GM18861 (cell line): Measurements from ENCODE around the gene CELF4.

ENCODE experiments used
- ATAC-seq: cut with Tn5 transposase; IDR thresholded peaks from one replicate; pipeline ENCODE4 v1.9.1; 2021; ENCODE audit not compliant: unreplicated experiment

CELF4 gene

DNA sequence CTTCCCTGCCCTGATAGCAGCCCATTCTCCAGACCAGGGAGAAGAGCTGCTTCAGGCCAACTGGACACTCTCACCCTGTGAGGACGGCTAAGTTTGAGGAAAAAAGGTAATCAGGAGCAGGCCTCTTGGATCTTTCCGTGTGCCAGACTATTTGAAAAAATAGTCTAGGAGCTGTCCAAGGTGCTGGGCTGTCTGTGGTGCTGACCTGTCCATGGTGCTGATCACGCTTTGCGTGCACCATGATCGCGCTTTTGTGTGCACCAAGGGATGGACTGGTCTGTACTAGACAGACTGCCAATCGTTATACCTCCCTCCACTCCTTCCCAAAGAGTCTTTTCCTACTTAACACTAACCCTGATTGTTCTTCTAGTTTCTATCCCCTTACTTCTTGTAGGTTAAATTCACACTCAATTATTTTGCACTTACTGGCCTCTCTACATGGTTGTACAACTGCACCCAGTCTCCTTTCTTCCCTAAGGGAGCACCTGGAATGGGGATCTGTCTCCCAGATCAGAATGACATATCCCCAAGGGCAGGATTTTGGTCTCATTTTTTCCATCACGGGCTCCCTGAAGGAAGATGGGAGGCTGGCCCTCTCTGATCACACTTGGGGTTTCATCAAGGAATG, 295.4 kb downstream of the CELF4 start:
- no peak for ATAC-seq

DNA sequence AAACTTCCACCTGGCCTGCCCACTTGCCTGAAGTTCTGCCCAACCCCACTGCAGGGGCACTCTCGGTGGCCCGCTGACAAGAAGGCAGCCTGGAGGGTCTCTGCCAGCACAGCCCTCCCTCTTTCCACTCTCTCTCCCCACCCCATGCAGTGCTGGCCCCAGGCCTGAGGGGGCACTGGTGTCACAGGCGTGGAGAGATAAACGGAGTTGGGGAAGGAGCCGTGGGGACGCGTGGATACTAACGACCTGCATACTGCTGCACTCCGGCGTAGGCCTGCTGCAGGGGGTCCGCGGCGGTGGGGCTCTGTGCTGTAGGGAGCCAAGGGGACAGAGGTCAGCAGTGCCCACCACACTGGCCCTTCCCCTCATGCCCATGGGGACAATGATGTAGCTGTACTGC, 299.3 kb downstream of the CELF4 start:
- ATAC-seq = no peak

DNA sequence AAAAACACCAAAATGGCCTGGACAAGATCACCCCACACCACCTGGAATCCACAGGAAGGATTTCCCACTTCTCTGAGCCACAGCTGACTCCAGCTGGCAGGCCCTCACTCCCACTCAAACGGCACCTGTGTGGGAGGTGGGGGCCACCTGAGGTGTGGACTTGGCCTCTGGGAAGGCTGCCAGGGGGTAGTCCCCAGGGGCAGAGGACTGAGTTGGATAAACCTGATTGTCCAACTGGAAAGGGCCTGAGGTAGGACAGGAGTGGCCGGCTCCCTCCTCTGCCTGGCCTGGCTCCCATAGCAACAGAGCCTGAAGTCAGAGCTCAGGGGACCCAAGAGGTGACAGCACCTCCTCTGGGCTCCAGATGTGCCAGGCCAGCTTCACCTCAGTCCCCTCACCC, 300.2 kb downstream of the CELF4 start:
- ATAC-seq = no peak

DNA sequence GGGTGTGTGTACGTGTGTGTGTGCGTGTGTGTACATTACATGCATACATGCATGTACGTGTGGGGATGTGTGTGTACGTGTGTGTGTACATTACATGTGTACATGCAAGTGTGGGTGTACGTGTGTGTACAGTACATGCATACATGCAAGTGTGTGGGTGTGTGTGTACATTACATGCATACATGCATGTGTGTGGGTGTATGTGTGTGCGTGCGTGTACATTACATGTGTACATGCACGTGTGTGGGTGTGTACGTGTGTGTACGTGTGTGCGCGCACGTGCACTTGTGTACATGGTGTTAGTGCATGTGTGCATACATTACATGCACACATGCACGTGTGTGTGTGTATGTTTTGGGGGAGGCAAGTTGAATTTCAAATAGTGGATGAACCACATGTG, 300.6 kb downstream of the CELF4 start:
- ATAC-seq = no peak

DNA sequence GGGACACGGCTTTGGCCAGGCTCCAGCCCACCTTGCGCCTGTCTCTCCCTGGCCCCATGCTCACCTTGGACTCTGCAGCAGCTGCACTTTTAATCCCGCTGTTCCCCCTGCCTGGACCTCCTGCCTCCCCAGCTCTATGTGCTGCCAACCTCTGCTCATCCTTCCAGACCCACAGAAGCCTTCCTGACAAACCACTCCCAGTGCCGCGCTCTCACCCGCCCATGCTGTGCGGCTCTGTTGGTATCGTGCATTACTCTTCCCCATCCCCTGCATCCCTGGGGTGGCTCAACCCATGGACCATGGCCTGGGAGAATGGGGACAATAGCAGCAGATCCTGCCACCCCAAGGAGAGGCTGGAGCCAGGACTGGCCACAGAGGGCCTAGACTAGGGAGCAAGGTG, 303.6 kb downstream of the CELF4 start:
- ATAC-seq = no peak

DNA sequence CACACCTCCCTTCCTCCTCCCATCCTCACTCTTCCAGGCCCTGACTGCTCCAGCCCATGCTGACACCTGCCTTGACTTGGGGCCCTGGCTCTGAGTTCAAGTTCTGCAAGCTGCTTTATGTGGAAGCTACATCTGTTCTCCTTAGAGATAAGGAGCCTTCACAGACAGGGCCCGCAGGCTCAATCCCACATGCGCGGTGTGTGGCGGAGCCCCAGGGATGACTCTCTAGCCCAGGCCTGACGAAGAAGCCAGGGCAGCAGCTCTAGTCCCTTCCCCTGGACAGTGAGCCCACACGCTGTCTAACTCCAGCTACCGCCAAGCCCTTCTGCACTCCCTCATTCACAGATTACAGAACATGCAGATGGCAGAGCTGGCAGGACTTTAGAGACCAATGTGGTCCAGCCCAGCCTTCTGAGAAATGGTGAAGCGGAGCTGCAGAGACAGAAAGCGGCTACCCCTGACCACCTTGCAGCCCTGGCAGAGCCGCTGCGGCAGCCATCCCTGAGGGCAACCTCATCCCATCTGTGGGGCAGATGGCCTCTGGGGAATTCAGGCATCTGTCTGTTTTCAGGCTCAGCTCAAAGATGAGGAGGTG, 304.3 kb downstream of the CELF4 start:
- ATAC-seq = no peak

DNA sequence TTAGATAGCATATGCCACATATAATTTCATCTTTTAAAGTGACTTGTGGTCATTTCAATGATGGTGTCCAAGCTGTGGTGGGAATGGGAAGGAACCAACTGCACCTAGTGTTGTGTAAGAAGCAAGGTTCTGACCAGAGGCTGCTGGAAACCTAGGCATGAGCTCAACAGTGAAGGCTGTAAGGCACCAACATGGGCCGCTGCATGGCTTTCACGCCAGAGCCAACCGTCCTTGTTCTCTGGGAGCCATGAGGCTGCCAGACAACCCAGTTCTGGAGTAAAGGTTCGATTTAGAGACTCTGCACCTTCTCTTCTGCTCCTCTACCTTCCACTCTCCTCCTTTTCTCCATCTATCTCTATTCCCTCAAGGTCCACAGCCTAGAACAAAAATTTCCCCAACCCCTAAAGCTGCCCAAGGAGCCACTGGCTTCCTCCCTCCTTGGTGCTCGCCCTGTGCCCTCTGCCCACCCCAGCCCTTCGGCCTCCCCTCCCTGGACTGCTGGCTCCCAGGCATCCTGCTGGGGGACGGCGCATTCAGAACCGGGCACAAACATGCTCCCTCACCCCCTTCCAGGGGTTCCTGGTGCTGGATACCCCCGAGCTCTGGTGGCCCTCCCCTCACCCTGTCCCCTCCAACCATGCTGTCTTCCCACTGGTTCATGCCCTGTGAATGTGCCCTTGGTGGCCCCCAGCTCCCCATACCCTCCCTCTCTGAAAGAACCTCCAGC, 305.1 kb downstream of the CELF4 start:
- no peak for ATAC-seq

DNA sequence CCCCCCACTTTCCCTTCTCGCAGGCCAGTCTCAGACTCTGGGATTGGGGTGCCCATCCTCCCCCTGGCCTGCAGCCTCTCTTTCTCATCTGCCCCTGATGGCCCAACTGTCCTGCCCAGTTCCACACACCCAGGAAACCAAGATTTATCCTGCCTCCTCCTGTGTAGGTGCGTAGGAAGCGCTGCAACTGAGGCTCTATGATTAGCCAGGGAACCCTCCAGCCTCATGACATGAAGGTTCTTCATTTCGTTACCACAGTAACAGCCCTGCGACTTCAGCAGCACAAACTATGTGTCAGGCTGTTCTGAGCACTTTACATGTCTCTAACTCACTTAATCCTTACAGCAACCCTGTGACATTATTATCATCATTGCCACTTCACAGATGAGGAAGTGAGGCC, 305.9 kb downstream of the CELF4 start:
- ATAC-seq = no peak

DNA sequence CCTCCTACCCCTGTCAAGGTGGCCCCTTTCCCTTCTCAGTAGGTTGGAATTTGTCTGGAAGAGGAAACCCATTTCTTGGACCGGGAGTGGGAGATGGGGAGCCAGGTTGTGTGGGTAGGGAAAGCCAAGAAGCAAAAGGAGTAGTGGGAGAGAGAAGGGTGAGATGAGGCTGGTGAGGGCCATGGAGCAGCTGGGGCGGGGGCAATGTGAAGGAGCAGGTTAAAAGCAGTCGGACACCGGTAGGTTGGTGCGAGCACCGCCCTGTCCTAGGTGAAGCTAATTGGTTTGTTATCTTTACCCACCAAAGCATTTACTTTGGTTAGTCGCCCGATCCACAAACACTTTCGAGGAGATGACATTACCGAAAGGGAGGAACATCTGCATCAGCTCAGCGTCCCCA, 306.8 kb downstream of the CELF4 start:
- ATAC-seq = no peak

DNA sequence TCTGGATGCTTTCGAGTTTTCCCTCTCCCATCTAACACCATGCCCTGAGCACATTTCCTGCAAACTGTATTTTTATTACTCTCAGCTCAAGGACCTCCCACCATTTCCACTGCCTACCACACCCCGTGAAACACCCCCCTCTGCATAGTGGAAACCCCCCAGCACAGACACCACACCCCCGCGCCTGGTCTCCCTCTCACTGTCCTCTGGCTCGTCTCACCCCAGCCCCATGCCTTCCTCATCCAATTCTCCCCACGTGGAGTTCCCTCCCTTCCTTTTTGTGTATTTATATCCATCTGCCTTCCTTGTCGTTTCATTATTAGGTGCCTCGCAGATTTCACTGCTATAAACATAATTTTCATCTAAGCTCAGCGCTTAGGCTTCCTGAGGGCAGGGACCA, 307.5 kb downstream of the CELF4 start:
- no peak for ATAC-seq

DNA sequence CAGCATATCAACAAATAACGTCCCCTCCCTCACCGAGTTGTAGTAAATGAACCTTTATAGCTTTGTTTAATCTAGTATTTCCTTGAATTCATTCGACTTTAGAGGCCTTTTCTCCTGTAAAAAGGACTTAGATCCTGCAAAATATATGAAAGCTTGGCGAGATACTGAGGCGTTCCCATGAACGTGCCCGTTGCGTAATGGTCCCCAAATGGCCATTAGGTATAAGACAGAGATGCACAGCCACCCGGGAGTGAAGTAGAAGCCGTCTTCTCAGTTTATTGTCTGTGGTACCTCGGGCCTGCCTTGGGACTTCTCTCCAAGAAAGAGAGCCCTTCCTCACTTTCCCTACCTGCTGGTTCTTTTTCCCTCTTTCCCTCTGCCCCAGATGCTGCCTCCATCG, 310.6 kb downstream of the CELF4 start:
- no peak for ATAC-seq

DNA sequence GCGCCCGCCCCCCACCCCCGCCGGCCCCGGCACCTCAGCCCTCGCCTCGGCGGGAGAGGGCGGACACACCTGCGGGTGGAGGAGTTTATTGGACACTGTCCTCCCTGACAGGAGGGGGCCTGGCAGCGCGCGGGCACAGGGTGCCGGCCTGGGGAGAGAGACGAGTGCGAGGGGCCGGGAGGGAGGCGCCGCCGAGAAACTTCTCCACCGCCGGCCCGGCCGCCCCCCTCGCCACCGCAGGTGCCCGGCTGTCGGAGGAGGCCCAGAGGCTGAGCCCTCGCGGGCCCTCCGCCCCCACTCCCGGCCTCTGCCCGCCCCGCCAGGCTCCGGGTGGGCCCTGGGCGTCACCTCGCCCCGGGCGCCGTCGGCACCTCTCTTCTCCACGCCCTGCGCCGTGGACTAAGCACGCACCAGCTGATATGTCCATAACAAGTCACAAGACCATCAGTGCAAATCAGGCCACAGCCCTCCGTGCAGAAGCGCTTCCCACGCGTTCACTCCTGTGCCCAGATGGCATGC, 311.3 kb downstream of the CELF4 start:
- no peak for ATAC-seq

DNA sequence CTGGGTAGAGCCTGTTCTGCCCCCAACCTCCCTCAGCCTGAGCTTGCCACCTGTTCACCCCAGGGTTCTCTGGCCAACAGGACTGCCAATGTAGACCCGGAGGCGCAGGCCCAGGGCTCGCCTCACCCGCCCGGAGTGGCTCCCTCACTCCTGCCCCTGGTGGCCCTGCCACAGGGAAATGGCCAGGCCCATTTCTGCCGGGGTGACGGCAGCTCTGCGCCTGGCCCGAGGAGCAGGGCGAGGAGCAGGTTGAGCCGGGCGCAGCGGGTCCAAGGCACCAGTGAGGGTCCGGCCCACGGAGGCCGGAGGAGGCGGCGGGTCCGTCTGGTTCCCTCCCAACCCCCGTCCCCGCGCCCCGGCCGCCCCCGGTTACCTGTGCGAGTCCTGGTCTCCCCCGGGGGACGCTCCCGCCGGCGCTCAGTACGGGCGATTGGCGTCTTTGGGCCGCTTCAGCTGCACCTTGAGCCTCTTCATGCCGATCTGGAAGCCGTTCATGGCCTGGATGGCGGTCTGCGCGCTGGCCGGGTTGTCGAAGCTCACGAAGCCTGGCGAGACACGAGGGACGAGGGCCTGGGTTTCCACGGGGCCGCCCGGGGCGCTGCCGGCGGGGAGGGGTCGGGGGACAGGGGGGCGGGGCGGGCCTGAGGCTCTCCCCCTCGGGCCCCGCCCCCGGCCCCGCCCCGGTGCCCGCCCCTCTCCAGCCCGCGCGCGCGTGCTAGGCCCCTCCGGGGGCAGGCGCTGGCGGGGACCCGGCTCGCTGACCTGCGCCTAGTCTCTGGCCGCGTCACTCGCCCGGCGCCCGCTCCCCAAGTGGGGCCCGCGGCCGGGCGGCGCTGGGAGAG, 312.0 kb downstream of the CELF4 start:
- ATAC-seq = no peak

DNA sequence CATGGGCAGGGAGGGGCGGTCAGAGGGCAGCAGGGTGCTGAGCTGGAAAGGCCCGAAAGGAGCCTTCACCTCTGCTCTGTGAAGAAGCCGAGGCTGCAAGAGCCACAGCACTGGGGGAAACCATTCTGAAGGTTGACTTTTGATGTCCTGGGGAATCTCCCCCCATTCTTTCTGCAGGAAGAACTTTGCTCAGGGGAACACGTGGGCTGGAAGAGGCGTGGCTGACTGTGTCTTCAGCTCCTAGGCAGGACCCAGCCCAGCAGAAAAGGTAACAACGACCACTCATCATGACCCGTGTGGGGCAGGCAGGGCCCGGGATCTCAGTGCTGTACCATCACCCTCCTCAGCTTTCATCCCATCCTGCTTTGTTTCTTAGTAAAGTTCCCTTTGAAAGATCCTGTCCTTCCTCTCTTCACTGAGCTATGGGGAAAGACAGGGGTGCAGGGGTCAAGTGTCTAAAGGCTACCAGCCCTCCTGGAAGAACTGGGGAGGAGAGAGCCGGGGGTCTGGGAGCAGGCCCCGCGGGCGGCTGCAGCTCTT, 312.7 kb downstream of the CELF4 start:
- no peak for ATAC-seq

DNA sequence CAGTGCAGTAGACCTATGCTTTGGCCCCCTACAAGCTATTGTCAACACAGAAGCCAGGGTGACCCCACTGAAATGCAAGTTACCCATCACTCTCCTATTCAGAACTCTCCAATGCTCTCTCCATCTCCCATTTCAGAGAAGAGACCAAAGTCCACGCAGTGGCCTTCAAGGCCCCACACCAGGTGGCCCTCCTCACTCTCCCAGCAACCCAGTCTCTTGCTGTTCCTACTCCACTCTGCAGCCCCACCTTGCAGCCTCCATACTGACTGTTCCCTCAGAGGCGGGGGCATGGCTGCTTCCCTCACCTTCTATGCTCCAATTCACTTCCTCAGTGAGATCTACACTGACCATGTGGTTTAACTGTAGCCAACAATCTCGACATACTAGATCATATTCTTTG, 313.3 kb downstream of the CELF4 start:
- no peak for ATAC-seq

DNA sequence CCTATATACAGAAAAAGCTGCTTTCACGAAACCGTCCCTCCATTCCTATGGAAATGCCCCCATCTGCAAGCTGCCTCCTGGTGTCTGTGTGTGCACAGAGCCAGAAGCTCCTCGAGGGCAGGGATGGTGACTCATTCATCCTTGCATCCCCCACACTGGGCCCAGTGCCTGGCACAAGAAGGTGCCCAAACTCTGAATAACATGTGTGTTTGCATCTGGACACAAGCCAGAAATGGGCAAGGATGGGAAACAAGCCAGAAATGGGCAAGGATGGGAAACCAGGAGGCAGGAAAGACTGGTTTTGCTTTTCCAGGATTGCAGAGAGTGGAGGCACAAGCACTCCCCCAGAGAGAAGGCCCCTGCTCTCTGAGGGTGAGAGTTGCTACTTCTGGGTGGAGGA, 313.9 kb downstream of the CELF4 start:
- no peak for ATAC-seq

DNA sequence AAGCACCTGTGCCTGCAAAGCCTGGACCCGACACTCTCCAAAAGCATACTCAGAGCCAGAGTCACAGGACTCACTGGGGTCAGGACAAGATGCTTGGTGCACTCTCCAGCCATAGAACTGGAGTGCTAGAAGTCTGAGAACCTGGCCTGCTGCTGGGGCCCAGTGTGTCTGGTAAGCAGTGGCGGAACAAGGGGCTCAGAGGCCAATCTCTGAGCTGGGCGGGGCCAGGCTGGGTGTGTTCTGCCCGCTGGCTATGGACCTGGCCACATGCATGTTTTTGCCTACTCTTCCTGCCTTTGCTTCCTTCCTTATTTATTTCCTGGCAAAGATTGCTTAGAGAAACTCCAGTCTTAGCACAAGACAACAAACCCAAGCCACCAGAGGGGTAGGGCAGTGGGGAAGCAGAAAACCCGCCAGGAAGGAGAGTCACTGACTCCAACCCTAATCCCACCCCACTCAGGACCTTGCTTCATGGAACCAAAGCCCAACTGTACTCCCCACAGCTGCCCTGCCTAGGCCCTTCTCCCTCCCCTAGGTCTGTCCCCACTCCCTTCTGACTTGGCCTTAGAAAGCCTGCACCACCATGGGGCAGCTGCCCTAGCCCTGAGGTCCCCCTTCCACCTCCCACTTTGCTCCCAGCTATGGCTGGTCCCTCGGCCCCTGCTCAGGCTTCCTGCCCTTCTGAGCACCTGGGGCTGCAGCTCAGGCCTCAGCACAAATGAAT, 315.5 kb downstream of the CELF4 start:
- ATAC-seq = no peak

DNA sequence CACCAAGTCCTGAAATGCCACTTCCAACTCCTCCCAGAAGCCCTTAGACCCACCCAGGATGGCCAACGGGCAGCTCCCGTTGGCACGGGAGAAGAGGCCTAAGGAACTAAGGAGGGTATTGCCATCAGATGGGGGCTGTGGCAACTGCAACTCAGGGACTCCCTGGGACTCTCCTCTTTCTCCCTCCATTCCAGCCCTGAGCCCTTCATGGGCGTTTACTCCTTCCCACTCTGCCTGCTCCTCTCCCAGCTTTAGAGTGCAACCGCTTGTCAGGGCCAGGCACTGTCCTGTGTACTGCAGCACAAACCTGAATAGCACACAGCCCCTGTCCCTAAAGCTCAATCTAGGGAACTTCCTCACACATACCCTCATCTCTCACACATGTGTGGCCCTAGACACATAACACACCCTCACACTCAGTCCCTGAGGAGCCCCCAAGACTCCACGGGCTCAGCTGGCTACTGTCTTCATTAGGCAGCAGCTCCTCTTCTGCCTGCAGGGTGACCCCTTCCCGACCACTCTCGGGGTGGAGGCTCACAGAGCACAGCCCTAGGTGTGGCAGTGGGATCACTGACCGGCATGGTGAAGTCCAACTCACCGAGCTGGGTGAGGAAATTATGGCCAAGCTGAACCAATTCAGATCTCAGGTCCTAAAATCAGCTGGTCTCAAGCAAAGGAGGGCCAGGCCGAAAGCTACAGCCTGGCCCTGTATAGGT, 316.3 kb downstream of the CELF4 start:
- no peak for ATAC-seq

DNA sequence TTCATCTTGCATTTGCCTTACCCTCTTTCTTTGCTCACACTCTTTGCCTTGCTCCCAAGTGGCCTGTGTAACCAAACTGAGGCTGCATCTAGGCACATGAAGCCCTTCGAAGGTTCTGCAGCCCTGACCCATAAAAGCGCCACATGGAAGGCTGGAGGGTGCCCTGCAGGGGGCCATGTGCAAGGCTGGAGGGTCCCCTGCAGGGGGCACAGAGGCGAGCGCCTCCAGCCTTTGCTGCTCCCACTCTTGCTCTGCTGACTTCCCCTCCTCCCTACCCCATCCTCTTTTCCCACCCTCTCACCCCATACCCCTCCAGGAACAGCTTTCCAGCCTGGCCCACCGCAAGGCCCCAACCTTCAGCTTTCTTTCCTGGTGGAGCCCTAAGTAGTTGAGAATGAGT, 317.3 kb downstream of the CELF4 start:
- ATAC-seq = no peak
